ENCODE results near the gene PDCL2. TPM values are rescaled to one million over a fixed set of nuclear protein-coding genes. Genes with fewer than 3 reads are reported as not detected.

PDCL2 gene
- total and polyA plus RNA-seq, 9 of the 15 experiments (the other 6 are each of a cell fraction or from before 2014, with no cell fraction given) = 0.62 to 2.5 (median 1.2) TPM

GRCh38 chr4:55546756-55547465 lies 45.1 kb downstream of the PDCL2 start, which contains the start of gene CLOCK (continued):
- TF ChIP-seq PRDM10 (IDR thresholded peaks at IDR 0.05; ENCODE audit: partially characterized antibody) (no peak), NUFIP1 (IDR thresholded peaks at IDR 0.05; ENCODE audit: partially characterized antibody) (no peak), ZNF75A (CRISPR knock-in tag; IDR thresholded peaks at IDR 0.05) (no peak), ZNF311 (CRISPR knock-in tag; IDR thresholded peaks at IDR 0.05) (no peak), IFI16 (CRISPR knock-in tag; IDR thresholded peaks at IDR 0.05) (no peak), NR0B1 (IDR thresholded peaks at IDR 0.05; ENCODE audit: partially characterized antibody) (no peak), KDM1A (IDR thresholded peaks at IDR 0.05) (peak; percentile 95 to 96), VEZF1 (CRISPR knock-in tag; IDR thresholded peaks at IDR 0.05) (peak; percentile 72), RBFOX2 (IDR thresholded peaks at IDR 0.05; ENCODE audit: low read depth, low read length) (peak; percentile 79), ZNF175 (CRISPR knock-in tag; IDR thresholded peaks at IDR 0.05; ENCODE audit: low read depth) (no peak), RREB1 (CRISPR knock-in tag; IDR thresholded peaks at IDR 0.05) (0 out of 2 replicates have a peak, but pooled peaks have one; percentile 13), ZBTB8A (IDR thresholded peaks at IDR 0.05; ENCODE audit: partially characterized antibody) (no peak)
- TF ChIP-seq, protein P1, sequence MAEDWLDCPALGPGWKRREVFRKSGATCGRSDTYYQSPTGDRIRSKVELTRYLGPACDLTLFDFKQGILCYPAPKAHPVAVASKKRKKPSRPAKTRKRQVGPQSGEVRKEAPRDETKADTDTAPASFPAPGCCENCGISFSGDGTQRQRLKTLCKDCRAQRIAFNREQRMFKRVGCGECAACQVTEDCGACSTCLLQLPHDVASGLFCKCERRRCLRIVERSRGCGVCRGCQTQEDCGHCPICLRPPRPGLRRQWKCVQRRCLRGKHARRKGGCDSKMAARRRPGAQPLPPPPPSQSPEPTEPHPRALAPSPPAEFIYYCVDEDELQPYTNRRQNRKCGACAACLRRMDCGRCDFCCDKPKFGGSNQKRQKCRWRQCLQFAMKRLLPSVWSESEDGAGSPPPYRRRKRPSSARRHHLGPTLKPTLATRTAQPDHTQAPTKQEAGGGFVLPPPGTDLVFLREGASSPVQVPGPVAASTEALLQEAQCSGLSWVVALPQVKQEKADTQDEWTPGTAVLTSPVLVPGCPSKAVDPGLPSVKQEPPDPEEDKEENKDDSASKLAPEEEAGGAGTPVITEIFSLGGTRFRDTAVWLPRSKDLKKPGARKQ (CRISPR knock-in tag; IDR thresholded peaks at IDR 0.05) = no peak

Data from K562 (cell line).